Ishikawa (cell line): ENCODE results near the gene EIF4B.

Source experiments
- CEBPB ChIP-seq: IDR thresholded peaks from 2 replicates; pipeline ENCODE4 v1.6.1; 2012
- CREB1 ChIP-seq: IDR thresholded peaks from 2 replicates; pipeline ENCODE4 v1.6.1; 2012; ENCODE audit warnings: low read depth
- EGR1 ChIP-seq: IDR thresholded peaks from 2 replicates; pipeline ENCODE4 v1.6.1; 2012
- EP300 ChIP-seq: IDR thresholded peaks from 2 replicates; pipeline ENCODE4 v1.6.1; 2012; ENCODE audit warnings: borderline replicate concordance
- FOXM1 ChIP-seq: IDR thresholded peaks from 2 replicates; pipeline ENCODE4 v1.6.1; 2012; ENCODE audit warnings: low read depth, borderline replicate concordance
- NFIC ChIP-seq: IDR thresholded peaks from 2 replicates; pipeline ENCODE4 v1.6.1; 2012
- RAD21 ChIP-seq: IDR thresholded peaks from 2 replicates; pipeline ENCODE4 v1.6.1; 2012; ENCODE audit warnings: low read depth
- TAF1 ChIP-seq: IDR thresholded peaks from 2 replicates; pipeline ENCODE4 v1.6.1; 2012; ENCODE audit warnings: low read depth, mild to moderate bottlenecking
- TCF12 ChIP-seq: IDR thresholded peaks from 2 replicates; pipeline ENCODE4 v1.6.1; 2012; ENCODE audit warnings: low read depth
- TEAD4 ChIP-seq: IDR thresholded peaks from 2 replicates; pipeline ENCODE4 v1.6.1; 2012
- YY1 ChIP-seq: IDR thresholded peaks from 2 replicates; pipeline ENCODE4 v1.6.1; 2012; ENCODE audit warnings: low read depth
- ZBTB7A ChIP-seq: IDR thresholded peaks from 2 replicates; pipeline ENCODE4 v1.6.1; 2012; ENCODE audit warnings: low read depth
- TF ChIP-seq, protein P1 (sequence below): IDR thresholded peaks from 2 replicates; pipeline ENCODE4 v1.6.1; 2012
- TF ChIP-seq, protein P2 (sequence below): IDR thresholded peaks from 2 replicates; pipeline ENCODE4 v1.6.1; 2012; ENCODE audit warnings: low read depth, mild to moderate bottlenecking
- TF ChIP-seq, protein P3 (sequence below): IDR thresholded peaks from 2 replicates; pipeline ENCODE4 v1.6.1; 2012

EIF4B gene

DNA sequence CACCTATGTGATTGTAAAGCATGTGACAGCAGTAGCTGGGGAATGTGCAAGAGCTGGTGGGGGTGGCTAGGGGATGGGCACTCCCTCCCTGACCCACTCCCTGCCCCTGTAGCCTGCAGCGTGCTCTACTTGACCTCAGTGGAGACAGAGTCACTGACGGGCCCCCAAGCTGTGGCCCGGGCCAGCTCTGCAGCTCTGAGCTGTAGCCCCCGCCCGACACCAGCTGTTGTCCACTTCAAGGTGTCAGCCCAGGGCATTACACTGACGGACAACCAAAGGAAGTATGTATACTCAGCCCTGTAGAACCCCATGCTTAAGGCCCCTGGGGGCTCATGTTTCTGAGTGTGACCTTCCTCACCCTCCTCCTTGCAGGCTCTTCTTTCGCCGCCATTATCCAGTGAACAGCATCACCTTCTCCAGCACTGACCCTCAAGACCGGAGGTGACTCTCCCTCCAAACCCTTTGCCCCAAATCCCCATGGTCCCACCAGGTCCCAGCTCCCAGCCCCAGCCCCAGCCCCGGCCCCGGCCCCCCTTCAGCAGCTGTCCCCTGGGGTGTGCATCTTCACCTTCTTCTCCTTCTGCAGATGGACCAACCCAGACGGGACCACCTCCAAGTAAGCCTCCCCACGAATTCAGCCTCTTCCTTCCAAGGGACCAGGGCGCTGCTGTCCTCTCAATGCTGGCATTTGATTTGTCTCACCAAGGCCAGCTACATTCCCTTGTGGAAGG lies 56.9 kb downstream of the EIF4B start:
- no peak for TF ChIP-seq ZBTB7A
- TF ChIP-seq YY1: no peak
- TF ChIP-seq FOXM1: no peak
- TF ChIP-seq NFIC: no peak
- TF ChIP-seq TEAD4: no peak
- no peak for TF ChIP-seq CEBPB
- no peak for TF ChIP-seq EP300
- TF ChIP-seq CREB1: no peak
- TF ChIP-seq EGR1: no peak
- TF ChIP-seq, protein P1, sequence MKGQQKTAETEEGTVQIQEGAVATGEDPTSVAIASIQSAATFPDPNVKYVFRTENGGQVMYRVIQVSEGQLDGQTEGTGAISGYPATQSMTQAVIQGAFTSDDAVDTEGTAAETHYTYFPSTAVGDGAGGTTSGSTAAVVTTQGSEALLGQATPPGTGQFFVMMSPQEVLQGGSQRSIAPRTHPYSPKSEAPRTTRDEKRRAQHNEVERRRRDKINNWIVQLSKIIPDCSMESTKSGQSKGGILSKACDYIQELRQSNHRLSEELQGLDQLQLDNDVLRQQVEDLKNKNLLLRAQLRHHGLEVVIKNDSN: no peak

DNA sequence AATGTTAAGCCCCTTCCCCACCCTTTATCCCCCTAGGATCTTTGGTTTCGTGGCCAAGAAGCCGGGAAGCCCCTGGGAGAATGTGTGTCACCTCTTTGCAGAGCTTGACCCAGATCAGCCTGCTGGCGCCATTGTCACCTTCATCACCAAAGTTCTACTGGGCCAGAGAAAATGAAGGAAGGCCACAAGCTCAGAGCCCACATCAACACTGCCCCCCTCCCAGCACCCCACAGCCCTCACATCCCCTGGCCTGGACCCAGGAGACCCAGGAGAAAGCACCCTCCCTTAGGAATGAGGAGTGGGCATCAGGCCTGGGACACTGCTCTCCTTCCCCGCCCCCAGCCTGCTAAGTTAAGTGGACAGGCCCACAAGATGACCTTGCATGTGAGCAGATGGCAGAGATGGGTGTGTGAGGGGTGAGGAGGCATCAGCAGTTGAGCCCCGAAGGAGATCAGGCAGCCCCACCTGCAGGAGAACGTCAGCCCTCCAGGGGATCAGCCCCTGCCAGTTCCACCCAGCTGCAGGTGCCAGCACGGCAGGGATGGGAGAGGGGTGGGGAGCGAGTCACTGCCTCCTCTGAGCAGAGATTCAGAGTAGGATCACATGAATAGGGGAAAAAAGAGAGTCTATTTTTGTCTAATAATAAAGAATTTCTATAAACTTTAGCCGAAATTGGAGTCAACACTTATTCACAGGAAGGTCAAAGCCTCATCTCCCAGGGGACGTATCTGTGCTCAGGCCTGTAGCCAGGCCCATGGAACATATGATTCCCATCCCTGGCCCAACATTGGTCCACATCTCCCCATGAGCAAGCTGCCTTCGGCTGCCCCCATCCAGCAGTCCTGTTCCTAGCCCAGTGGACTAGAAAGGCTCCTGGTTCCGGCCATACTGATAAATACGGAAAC lies 57.7 kb downstream of the EIF4B start:
- TF ChIP-seq RAD21: no peak
- no peak for TF ChIP-seq EGR1
- no peak for TF ChIP-seq FOXM1
- no peak for TF ChIP-seq TEAD4
- TF ChIP-seq, protein P2, sequence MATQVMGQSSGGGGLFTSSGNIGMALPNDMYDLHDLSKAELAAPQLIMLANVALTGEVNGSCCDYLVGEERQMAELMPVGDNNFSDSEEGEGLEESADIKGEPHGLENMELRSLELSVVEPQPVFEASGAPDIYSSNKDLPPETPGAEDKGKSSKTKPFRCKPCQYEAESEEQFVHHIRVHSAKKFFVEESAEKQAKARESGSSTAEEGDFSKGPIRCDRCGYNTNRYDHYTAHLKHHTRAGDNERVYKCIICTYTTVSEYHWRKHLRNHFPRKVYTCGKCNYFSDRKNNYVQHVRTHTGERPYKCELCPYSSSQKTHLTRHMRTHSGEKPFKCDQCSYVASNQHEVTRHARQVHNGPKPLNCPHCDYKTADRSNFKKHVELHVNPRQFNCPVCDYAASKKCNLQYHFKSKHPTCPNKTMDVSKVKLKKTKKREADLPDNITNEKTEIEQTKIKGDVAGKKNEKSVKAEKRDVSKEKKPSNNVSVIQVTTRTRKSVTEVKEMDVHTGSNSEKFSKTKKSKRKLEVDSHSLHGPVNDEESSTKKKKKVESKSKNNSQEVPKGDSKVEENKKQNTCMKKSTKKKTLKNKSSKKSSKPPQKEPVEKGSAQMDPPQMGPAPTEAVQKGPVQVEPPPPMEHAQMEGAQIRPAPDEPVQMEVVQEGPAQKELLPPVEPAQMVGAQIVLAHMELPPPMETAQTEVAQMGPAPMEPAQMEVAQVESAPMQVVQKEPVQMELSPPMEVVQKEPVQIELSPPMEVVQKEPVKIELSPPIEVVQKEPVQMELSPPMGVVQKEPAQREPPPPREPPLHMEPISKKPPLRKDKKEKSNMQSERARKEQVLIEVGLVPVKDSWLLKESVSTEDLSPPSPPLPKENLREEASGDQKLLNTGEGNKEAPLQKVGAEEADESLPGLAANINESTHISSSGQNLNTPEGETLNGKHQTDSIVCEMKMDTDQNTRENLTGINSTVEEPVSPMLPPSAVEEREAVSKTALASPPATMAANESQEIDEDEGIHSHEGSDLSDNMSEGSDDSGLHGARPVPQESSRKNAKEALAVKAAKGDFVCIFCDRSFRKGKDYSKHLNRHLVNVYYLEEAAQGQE: no peak
- no peak for TF ChIP-seq TCF12
- TF ChIP-seq, protein P3, sequence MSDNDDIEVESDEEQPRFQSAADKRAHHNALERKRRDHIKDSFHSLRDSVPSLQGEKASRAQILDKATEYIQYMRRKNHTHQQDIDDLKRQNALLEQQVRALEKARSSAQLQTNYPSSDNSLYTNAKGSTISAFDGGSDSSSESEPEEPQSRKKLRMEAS: no peak
- TF ChIP-seq EP300: no peak
- no peak for TF ChIP-seq NFIC

DNA sequence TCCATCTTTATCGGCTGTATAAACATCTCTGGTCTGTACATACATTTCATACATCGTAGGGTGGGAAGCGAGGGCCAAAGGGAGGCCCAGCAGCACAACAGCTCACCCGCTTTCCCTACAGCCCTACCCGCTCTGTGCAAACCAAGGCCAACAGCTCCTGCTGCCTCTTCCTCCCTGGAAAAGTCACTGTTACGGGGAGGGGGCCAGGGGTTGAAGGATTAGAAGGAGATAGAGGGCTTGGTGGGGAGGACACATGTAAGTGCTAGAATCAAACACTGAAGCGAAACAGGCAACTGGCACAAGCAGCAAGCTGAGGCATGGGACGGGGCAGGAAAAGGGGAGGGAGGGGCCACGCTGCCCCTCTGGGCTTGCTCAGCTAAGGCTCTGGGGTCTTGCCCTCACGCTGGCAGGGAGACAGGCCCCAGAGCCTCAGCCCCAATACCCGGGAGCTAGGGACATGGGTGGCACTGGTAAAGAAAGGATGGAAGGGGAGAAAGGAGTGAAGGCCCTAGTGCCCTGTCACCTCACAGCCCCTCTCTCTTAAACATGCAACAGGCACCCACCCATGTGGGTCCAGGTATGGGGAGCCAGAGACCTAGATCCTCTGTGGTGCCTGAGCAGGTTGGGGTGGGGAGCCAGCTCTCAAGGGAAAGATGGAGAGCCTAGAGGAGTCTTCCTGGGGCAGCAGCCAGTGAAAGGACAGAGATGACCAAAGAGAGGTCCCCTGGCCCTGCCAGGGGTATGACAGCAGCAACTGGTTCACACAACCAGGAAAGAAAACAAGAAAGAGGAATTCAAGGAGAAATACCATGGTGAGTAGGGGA lies 58.6 kb downstream of the EIF4B start:
- TF ChIP-seq YY1 (no peak), ZBTB7A (no peak), RAD21 (no peak), EP300 (no peak), NFIC (no peak), TAF1 (no peak), EGR1 (no peak), CEBPB (no peak)
- TF ChIP-seq, protein P1: no peak
- TF ChIP-seq, protein P3: no peak

DNA sequence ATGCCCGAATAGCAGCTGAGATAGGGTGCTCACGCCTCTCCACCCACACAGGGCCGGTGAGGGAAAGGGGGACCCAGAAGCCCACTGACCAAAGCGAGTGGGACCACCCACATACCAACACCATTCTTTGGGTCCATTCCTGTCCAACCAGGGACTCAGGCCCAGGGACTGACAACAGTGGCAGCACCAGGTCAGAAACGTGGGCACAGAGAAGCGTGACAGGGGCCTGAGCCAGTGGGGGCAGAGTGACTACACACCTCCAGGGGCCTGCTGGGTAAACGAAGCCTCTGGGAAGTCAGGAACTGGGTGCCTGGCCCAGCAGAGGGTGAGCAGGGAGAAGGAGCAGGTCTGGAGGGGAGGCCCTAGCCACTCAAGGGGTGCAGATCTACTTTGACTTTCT lies 59.2 kb downstream of the EIF4B start:
- TF ChIP-seq YY1 (no peak), ZBTB7A (no peak)
- TF ChIP-seq, protein P3: no peak

DNA sequence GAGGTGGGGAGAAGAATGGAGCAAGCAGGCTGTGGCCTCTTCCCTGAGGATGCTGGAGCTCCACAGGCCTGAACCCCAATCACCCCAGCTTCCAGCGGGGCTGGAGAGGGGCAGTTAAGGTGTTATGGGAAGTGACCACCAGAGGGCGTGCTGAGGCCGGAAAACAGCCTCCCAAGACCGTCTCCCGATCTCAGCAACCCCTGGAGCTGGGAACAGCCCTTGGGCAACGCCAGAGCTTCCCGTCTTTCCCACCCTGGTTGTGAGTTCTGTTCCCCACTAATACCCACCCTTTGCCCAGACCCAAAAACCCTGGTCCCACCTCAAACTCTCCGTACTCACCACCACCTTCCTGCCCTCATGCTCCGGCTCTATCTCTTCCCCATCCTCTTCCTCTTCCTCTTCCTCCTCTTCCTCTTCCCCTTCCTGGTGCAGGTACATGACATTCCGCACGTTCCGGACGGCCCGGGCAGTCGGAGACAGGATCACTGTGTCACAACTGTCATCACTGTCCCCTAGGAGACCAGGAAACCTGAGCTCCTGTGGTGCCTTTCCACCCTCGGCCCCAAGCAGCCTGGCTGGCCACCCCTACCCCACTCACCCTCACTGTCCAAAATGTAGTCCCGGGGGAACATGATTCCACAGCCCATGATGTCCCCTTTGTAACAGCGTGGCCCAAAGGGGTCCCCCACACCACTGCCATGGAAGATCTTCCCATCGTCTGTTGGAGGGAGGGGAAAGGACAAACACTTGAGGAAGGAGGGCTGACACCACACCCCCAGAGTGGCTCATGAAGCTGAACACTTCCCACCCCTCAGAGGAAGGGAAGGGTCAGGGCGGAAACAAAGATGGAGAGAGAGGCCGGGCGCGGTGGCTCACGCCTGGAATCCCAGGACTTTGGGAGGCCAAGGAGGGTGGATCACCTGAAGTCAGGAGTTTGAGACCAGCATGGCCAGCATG lies 60.0 kb downstream of the EIF4B start:
- peak; percentile 94 for TF ChIP-seq RAD21
- TF ChIP-seq, protein P3: no peak
